ENCODE data around the gene APPBP2. TPM values are rescaled to one million over a fixed set of nuclear protein-coding genes. Genes with fewer than 3 reads are reported as not detected.

Gene APPBP2
- total RNA-seq, 4 donors from 2014 or later: 33.1 to 49.0 (median 45.4) TPM

DNA sequence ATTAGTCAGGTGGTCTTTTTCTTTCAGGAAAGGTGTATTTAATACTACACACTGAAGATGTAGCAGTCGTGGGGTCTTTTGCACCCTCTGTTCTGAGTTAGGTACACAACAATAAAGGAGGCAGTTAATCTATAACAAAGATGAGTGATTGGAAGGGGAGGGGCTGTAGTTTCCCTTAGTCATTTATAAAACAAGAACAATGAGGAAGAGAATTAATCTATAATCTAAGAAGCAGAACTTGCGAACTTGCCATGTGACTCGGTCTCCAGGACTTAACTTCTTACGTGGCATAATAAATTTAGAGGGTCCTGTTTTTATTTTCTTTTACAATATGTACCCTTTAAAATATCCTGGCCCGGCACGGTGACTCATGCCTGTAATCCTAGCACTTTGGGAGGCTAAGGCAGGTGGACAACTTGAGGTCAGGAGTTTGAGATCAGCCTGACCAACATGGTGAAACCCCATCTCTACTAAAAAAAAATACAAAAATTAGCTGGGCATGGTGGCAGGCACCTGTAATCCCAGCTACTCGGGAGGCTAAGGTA is 8.6 kb upstream of the APPBP2 start:
- H3K9me3 ChIP-seq: no peaks in the 10 kb centered on the region
- no peak for TF ChIP-seq POLR2A (IDR thresholded peaks at IDR 0.05)
- TF ChIP-seq, protein P1, sequence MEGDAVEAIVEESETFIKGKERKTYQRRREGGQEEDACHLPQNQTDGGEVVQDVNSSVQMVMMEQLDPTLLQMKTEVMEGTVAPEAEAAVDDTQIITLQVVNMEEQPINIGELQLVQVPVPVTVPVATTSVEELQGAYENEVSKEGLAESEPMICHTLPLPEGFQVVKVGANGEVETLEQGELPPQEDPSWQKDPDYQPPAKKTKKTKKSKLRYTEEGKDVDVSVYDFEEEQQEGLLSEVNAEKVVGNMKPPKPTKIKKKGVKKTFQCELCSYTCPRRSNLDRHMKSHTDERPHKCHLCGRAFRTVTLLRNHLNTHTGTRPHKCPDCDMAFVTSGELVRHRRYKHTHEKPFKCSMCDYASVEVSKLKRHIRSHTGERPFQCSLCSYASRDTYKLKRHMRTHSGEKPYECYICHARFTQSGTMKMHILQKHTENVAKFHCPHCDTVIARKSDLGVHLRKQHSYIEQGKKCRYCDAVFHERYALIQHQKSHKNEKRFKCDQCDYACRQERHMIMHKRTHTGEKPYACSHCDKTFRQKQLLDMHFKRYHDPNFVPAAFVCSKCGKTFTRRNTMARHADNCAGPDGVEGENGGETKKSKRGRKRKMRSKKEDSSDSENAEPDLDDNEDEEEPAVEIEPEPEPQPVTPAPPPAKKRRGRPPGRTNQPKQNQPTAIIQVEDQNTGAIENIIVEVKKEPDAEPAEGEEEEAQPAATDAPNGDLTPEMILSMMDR (IDR thresholded peaks at IDR 0.05): no peak
- WGBS, 2 donors: 92 to 94% methylated on average over 7 of the region's 7 CpGs
- H3K27ac ChIP-seq: no peak overlapping the region
- no peak for DNase-seq
- H3K36me3 ChIP-seq: no peaks in the 10 kb centered on the region
- no peaks in the 10 kb centered on the region for H3K27me3 ChIP-seq
- H3K4me3 ChIP-seq (replicated peaks in 1 of 3): no peak overlapping the region
- intact Hi-C loops (cut with DNase I): no loop called here
- no peaks in the 10 kb centered on the region for H3K4me1 ChIP-seq

DNA sequence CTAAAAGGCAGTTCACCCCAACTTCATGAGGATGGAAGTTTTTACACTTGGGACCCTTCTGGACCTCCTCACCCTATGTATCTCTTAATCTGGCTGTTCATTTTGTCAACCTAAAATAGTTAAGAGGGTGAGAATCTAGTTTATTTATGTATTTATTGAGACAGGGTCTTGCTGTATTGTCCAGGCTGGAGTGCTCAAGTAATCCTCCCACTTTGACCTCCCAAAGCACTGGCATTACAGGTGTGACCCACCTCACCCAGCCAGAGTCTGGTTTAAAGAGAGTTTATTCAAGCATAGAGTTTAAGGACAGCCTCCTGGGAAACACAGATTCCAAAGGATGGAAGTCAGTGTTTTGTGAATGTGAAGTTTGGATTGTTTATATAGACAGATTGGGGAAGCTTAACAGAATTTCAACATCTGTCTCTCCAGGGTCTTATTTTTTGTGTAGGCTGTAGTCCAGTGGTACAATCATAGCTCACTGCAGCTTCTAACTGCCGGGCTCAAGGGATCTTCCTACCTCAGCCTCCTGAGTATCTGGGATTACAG is 8.0 kb upstream of the APPBP2 start:
- Histone ChIP-seq H3K4me3 (replicated peaks in 1 of 3) (no peak overlapping the region), H3K36me3 (no peaks in the 10 kb centered on the region), H3K9me3 (no peaks in the 10 kb centered on the region), H3K27ac (no peak overlapping the region), H3K4me1 (no peaks in the 10 kb centered on the region), H3K27me3 (no peaks in the 10 kb centered on the region)
- WGBS, 2 donors: 87 to 100% methylated on average over 1 of the region's 1 CpG
- TF ChIP-seq, protein P1 (IDR thresholded peaks at IDR 0.05): no peak
- no peak for TF ChIP-seq POLR2A (IDR thresholded peaks at IDR 0.05)
- no peak for DNase-seq
- intact Hi-C loops (cut with DNase I): no loop called here

DNA sequence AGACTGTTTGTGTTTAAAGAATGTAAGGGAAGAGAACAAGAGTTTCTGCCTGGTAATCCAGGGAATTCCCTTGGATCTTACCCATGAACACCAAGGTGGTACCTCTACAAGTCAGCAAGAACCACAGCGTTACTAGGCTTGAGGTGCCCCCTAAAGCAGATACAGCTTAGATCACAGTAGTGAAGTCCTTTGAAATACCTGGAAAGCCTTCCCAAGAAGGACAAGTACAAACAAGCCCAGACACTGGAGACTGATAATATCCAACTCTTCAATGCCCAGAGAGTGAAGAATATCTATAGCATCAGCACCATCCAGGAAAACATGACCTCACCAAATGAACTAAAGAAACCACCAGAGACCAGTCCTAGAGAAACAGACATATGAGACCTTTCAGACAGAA is 3.8 kb upstream of the APPBP2 start:
- Histone ChIP-seq H3K4me1 (peaks cover 0 to 3% of the 10 kb centered on the region in 2 donors), H3K27me3 (no peaks in the 10 kb centered on the region), H3K27ac (no peak overlapping the region), H3K36me3 (no peaks in the 10 kb centered on the region), H3K9me3 (no peaks in the 10 kb centered on the region), H3K4me3 (replicated peaks in 1 of 3) (no peak overlapping the region)
- TF ChIP-seq, protein P1 (IDR thresholded peaks at IDR 0.05): no peak
- TF ChIP-seq POLR2A (IDR thresholded peaks at IDR 0.05): no peak
- intact Hi-C loops (cut with DNase I): no loop called here
- DNase-seq: no peak
- WGBS, 2 donors: 93 to 100% methylated on average over 1 of the region's 1 CpG

- TF ChIP-seq, protein P1 (IDR thresholded peaks at IDR 0.05): no peak
- no peak for TF ChIP-seq POLR2A (IDR thresholded peaks at IDR 0.05)
- intact Hi-C loops (cut with DNase I): no loop called here
Measured at GRCh38 chr17:60528828-60529227, 2.8 kb upstream of the APPBP2 start.

GRCh38 chr17:60527701-60528100 is 1.7 kb upstream of the APPBP2 start:
- no peak overlapping the region for H3K4me3 ChIP-seq (replicated peaks in 1 of 3)
- H3K27ac ChIP-seq: no peak overlapping the region
- no peaks in the 10 kb centered on the region for H3K9me3 ChIP-seq
- WGBS, 2 donors: 95 to 98% methylated on average over 2 of the region's 2 CpGs
- DNase-seq: no peak
- intact Hi-C loops (cut with DNase I): no loop called here
- no peak for TF ChIP-seq POLR2A (IDR thresholded peaks at IDR 0.05)
- TF ChIP-seq, protein P1 (IDR thresholded peaks at IDR 0.05): no peak
- no peaks in the 10 kb centered on the region for H3K27me3 ChIP-seq
- H3K36me3 ChIP-seq: no peaks in the 10 kb centered on the region
- peaks cover 9 to 19% of the 10 kb centered on the region in 2 donors for H3K4me1 ChIP-seq

More at GRCh38 chr17:60528828-60529227, 2.8 kb upstream of the APPBP2 start:
- no peak overlapping the region for H3K4me3 ChIP-seq (replicated peaks in 1 of 3)
- no peaks in the 10 kb centered on the region for H3K36me3 ChIP-seq
- H3K27ac ChIP-seq: no peak overlapping the region
- no peak for DNase-seq
- 90 to 100% methylated on average over 3 of the region's 3 CpGs for WGBS, 2 donors
- H3K9me3 ChIP-seq: no peaks in the 10 kb centered on the region
- peaks cover 0 to 9% of the 10 kb centered on the region in 2 donors for H3K4me1 ChIP-seq
- no peaks in the 10 kb centered on the region for H3K27me3 ChIP-seq

All from thyroid gland (tissue), 4 donors.